Measurements from ENCODE around the gene SPDYE17. TPM values are rescaled to one million over a fixed set of nuclear protein-coding genes. Genes with fewer than 3 reads are reported as not detected.
"Not testable (repeated sequence)": the region's sequence is repeated elsewhere in the genome, so short reads cannot be mapped to it uniquely, and the experiment has no call there.

The SPDYE17 gene
- polyA plus RNA-seq, 4 donors: not detected

- DNase-seq (ENCODE audit: low read depth in 4 of 4, low spot score in 2 of 4): not testable (repeated sequence)
Measured at GRCh38 chr7:76999474-77000107, 32.6 kb downstream of the SPDYE17 start.

GRCh38 chr7:76998764-76999450 is 33.3 kb downstream of the SPDYE17 start:
- not testable (repeated sequence) for DNase-seq (ENCODE audit: low read depth in 4 of 4, low spot score in 2 of 4)

GRCh38 chr7:76998285-76998589 is 33.9 kb downstream of the SPDYE17 start:
- DNase-seq (ENCODE audit: low read depth in 4 of 4, low spot score in 2 of 4): no peak

- DNase-seq (ENCODE audit: low read depth in 4 of 4, low spot score in 2 of 4): no peak
Measured at GRCh38 chr7:76997381-76998284, 34.5 kb downstream of the SPDYE17 start.

GRCh38 chr7:76996932-76997331 is 35.2 kb downstream of the SPDYE17 start:
- DNase-seq (ENCODE audit: low read depth in 4 of 4, low spot score in 2 of 4): not testable (repeated sequence)

- DNase-seq (ENCODE audit: low read depth in 4 of 4, low spot score in 2 of 4): not testable (repeated sequence)
Measured at GRCh38 chr7:76994286-76994685, 37.9 kb downstream of the SPDYE17 start.

GRCh38 chr7:76993831-76994230 is 38.3 kb downstream of the SPDYE17 start:
- not testable (repeated sequence) for DNase-seq (ENCODE audit: low read depth in 4 of 4, low spot score in 2 of 4)

- DNase-seq (ENCODE audit: low read depth in 4 of 4, low spot score in 2 of 4): not testable (repeated sequence)
Measured at GRCh38 chr7:76992871-76993270, 39.3 kb downstream of the SPDYE17 start.

- not testable (repeated sequence) for DNase-seq (ENCODE audit: low read depth in 4 of 4, low spot score in 2 of 4)
Measured at GRCh38 chr7:76992204-76992603, 40.0 kb downstream of the SPDYE17 start.

- DNase-seq (ENCODE audit: low read depth in 4 of 4, low spot score in 2 of 4): not testable (repeated sequence)
Measured at GRCh38 chr7:76990202-76990601, 42.0 kb downstream of the SPDYE17 start.

GRCh38 chr7:76985924-76986717 is 46.0 kb downstream of the SPDYE17 start:
- DNase-seq (ENCODE audit: low read depth in 4 of 4, low spot score in 2 of 4): not testable (repeated sequence)

GRCh38 chr7:76984784-76985136 is 47.4 kb downstream of the SPDYE17 start:
- not testable (repeated sequence) for DNase-seq (ENCODE audit: low read depth in 4 of 4, low spot score in 2 of 4)

GRCh38 chr7:76983937-76984783 is 48.0 kb downstream of the SPDYE17 start:
- not testable (repeated sequence) for DNase-seq (ENCODE audit: low read depth in 4 of 4, low spot score in 2 of 4)

GRCh38 chr7:76983333-76983732 is 48.8 kb downstream of the SPDYE17 start:
- DNase-seq (ENCODE audit: low read depth in 4 of 4, low spot score in 2 of 4): not testable (repeated sequence)

- DNase-seq (ENCODE audit: low read depth in 4 of 4, low spot score in 2 of 4): not testable (repeated sequence)
Measured at GRCh38 chr7:76982501-76982900, 49.7 kb downstream of the SPDYE17 start.

GRCh38 chr7:76981187-76981970 is 50.8 kb downstream of the SPDYE17 start:
- not testable (repeated sequence) for DNase-seq (ENCODE audit: low read depth in 4 of 4, low spot score in 2 of 4)

- DNase-seq (ENCODE audit: low read depth in 4 of 4, low spot score in 2 of 4): not testable (repeated sequence)
Measured at GRCh38 chr7:76980576-76980975, 51.6 kb downstream of the SPDYE17 start.

GRCh38 chr7:76977761-76978367 is 54.3 kb downstream of the SPDYE17 start:
- DNase-seq (ENCODE audit: low read depth in 4 of 4, low spot score in 2 of 4): not testable (repeated sequence)

Data from left renal cortex interstitium (tissue), 4 donors.